GM13976 (cell line): ENCODE measurements around the gene RCOR3.

Experiments
- DNase-seq: peaks from one replicate; pipeline ENCODE4 v3.0.0; 2012; ENCODE audit warnings: low spot score
- in situ Hi-C: fragments of 300-500 bp; cut with MboI; formaldehyde crosslinking; loops from one replicate; pipeline ENCODE4 v1.12.0; 2022; ENCODE audit warnings: low sequenced_read_pairs, mixed read lengths, inconsistent platforms; ENCODE audit not compliant: unreplicated experiment
- TF ChIP-seq, protein P1 (sequence below): IDR thresholded peaks from 2 replicates; pipeline ENCODE4 v1.5.1; 2012; ENCODE audit warnings: borderline replicate concordance, mild to moderate bottlenecking; ENCODE audit not compliant: insufficient read depth; ENCODE audit errors: extremely low read depth, missing control alignments, control extremely low read depth

The RCOR3 gene

DNA sequence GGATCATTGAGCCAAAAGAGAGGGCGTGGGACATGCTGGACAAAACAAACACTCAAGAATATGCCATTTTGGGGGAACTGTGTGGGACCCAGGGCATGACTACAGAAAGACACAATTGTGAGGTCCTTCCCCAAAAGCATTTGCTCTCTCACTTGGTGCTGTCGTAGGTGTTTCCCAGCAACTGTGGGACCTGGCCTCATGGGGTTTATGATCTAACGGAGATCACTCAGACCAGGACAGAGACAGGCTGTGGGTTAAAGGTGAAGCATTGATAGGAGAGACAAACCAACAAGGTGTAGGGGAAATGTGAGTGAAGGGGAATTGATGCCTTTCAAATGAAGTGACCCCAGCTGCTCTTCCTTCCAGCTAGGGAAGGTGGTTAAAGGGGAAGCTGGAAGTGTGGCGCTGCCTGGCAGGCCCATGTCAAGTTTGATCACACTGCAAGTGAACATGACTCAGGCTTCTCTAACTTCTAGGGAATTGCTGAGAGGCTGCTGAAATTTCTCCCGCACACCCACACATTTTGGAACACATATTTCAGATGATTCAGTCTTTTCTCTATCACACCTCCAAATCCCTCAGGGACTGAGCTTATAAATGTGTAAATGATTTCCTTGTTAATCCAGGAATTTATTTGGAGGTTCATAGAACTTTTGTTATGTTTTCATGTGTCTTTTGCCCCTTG, 97.7 kb downstream of the RCOR3 start:
- no peak for DNase-seq

DNA sequence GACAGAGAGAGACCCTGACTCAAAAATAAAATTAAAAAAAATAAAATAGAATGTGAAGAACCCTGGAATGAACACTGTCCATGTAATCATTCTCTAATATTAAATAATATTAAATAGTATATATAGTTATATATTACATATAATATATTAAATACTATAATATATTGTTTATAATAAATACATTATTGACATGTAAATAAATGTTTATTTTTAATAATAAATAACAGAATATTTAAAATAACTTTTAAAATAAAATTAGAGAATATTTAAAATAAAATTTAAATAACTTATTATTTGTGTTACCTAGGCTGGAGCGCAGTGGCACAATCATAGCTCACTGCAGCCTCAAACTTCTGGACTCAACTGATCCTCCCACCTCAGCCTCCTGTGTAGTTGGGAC, 99.5 kb downstream of the RCOR3 start:
- DNase-seq = no peak
- in situ Hi-C loops = no loop called here

More for the DNA sequence above, 97.7 kb downstream of the RCOR3 start:
- TF ChIP-seq, protein P1, sequence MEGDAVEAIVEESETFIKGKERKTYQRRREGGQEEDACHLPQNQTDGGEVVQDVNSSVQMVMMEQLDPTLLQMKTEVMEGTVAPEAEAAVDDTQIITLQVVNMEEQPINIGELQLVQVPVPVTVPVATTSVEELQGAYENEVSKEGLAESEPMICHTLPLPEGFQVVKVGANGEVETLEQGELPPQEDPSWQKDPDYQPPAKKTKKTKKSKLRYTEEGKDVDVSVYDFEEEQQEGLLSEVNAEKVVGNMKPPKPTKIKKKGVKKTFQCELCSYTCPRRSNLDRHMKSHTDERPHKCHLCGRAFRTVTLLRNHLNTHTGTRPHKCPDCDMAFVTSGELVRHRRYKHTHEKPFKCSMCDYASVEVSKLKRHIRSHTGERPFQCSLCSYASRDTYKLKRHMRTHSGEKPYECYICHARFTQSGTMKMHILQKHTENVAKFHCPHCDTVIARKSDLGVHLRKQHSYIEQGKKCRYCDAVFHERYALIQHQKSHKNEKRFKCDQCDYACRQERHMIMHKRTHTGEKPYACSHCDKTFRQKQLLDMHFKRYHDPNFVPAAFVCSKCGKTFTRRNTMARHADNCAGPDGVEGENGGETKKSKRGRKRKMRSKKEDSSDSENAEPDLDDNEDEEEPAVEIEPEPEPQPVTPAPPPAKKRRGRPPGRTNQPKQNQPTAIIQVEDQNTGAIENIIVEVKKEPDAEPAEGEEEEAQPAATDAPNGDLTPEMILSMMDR = no peak
- in situ Hi-C loops = no loop called here

DNA sequence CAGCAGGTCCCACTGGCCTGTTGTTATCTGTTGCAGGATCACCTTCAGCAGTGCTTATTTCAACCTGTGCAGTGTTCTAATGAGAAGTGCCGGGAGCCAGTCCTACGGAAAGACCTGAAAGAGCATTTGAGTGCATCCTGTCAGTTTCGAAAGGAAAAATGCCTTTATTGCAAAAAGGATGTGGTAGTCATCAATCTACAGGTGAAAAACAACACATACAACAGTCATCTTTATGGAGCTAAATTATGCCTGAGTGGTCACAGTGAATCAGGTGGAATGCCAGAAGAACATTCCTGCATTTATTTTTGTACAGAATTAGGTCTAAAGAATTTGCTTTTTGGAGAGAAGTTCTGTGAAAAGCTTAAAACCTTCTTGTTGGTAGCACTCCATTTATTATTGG, 100.7 kb downstream of the RCOR3 start:
- no peak for DNase-seq
- TF ChIP-seq, protein P1 = no peak
- in situ Hi-C loops = no loop called here

More for the DNA sequence above, 99.5 kb downstream of the RCOR3 start:
- TF ChIP-seq, protein P1 = no peak

DNA sequence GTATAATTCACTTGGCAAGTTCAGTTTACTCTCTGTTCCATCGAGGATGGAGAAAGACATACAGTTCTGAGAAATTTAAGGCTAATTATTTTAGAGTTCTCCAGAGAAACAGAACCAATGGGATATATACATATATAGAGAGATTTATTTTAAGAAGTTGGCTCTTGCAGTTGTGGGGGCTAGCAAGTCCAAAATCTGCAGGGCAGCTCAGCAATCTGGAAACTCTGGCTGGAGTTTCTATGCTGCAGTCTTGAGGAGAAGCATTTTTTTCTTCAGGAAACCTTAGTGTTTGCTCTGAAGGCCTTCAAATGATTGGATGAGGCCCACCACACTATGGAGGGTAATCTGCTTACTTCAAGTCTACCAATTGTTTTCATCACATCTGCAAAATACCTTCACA, 102.0 kb downstream of the RCOR3 start:
- in situ Hi-C loops = no loop called here
- DNase-seq = no peak
- TF ChIP-seq, protein P1 = no peak
